22Rv1 (cell line): ENCODE data around the gene TPRX1.
"Not testable (repeated sequence)": the region's sequence is repeated elsewhere in the genome, so short reads cannot be mapped to it uniquely, and the experiment has no call there.

Source experiments
- H3K27ac ChIP-seq: fragments of 450-650 bp; 2 replicates; pipeline ENCODE4 v1.5.1; 2017
- ZFX ChIP-seq: fragments of 450-650 bp; IDR thresholded peaks from 2 replicates; pipeline ENCODE4 v1.6.1; 2017; ENCODE audit warnings: antibody characterized with exemption, borderline replicate concordance
- TF ChIP-seq, protein P1 (sequence below): fragments of 450-650 bp; IDR thresholded peaks from 2 replicates; pipeline ENCODE4 v1.5.1; 2017; ENCODE audit warnings: mild to moderate bottlenecking

Gene TPRX1

DNA sequence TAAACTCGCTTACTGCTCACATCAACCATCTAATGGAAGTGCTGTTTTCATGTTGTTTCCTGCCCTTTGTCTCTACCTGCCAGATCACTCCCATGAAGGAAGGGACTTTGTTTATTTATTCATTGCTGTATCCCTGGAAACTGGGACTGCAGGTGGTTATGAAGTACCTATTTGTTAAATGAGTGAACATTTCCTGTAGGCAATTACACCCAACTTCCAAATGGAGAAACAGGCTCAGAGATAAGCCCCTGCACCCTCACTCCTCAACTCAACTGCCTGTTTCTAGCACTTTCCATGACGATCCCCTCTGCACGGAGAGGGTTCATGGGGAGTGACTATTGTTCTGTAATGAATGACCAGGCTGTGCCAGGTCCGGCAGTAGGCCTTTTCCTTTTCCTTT lies 27.8 kb downstream of the TPRX1 start:
- TF ChIP-seq ZFX: no peak
- TF ChIP-seq, protein P1, sequence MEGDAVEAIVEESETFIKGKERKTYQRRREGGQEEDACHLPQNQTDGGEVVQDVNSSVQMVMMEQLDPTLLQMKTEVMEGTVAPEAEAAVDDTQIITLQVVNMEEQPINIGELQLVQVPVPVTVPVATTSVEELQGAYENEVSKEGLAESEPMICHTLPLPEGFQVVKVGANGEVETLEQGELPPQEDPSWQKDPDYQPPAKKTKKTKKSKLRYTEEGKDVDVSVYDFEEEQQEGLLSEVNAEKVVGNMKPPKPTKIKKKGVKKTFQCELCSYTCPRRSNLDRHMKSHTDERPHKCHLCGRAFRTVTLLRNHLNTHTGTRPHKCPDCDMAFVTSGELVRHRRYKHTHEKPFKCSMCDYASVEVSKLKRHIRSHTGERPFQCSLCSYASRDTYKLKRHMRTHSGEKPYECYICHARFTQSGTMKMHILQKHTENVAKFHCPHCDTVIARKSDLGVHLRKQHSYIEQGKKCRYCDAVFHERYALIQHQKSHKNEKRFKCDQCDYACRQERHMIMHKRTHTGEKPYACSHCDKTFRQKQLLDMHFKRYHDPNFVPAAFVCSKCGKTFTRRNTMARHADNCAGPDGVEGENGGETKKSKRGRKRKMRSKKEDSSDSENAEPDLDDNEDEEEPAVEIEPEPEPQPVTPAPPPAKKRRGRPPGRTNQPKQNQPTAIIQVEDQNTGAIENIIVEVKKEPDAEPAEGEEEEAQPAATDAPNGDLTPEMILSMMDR: no peak
- H3K27ac ChIP-seq: no peak overlapping the region

DNA sequence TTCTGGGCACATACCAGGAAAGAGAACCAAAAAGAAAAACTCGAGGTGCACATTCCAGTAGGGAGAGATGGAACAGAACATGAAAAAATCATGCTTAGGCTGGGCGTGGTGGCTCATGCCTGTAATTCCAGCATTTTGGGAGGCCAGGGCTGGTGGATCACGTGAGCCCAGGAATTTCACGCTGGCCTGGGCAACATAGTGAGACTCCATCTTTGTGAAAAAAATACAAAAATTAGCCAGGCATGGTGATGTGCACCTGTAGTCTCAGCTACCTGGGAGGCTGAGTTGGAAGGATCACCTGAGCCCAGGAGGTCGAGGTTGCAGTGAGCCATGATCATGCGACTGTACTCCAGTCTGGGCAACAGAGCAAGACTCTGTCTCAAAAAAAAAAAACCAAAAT lies 33.1 kb downstream of the TPRX1 start:
- H3K27ac ChIP-seq: not testable (repeated sequence)

DNA sequence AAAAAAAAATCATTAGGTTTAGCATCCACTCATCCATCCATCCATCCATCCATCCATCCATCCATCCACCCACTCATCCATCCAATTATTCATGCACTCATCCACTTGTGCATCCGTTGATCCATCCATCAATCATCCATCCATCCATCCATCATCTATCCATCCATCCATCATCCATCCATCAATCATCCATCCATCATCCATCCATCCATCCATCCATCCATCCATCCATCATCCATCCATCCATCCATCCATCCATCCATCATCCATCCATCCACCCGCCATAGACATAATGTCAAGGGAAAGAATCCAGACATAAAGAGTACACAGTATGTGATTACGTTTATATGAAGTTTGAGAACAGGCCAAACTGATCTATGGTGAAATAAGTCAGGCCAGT lies 34.8 kb downstream of the TPRX1 start:
- TF ChIP-seq, protein P1: no peak
- TF ChIP-seq ZFX: no peak
- H3K27ac ChIP-seq: no peak overlapping the region

DNA sequence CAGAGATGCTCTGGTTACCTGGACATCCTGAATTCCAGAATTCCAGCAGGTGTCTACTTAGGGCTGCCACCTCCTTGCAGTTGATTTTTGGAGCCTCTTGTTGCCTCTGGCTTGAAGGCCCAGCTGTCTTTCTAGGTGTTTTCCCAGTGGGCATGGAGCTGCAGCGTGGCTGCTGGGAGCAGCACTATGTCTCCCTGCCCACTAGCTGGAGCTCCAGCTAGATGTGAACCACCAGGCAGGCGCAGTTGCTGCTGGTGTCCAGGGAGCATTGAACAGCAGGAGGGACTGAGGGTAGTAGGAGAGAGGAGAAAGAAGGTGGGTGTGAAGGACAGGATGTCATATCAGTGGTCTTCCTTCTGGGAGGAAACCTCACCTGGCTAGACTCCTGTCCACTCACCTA lies 35.7 kb downstream of the TPRX1 start:
- H3K27ac ChIP-seq: no peak overlapping the region
- TF ChIP-seq ZFX: no peak
- TF ChIP-seq, protein P1: no peak

DNA sequence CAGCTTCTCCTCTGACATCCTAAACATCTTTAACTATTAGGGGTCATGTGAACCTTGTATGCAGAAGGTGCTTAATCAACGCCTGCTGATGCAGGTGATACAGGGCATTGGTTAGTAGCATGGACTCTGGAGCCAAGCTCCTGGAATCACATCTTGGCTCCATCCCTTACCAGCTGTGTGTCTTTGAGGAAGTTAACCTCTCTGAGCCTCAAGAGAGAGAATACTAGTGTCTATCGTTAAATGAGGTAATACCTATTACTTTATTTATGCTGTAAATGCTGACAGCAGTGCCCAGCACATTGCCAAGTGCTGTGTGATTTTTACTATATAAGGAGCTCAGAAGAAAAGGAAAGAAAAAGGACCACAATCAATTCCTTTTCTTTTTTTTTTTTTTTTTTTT lies 37.0 kb downstream of the TPRX1 start:
- H3K27ac ChIP-seq: no peak overlapping the region
- no peak for TF ChIP-seq ZFX
- TF ChIP-seq, protein P1: no peak

DNA sequence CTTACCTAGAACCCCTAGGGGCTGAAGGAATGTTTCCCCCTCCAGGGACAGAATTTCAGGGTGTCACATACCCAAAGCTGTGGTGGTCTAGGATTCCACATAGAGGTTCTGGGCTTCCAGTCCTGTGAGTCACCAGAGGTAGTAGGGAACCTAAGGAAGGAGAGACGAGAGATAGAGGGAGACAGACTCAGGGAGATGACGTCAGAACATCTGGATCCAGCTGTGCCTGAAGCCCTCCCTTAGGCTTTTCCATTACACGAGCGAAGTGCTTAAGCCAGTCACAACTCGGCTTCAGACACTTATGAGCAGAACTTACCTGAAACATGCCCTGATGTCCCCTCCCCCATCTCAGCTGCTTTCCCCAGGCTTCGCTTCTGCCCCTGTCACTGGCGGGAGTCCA lies 37.7 kb downstream of the TPRX1 start:
- TF ChIP-seq, protein P1: no peak
- no peak for TF ChIP-seq ZFX
- H3K27ac ChIP-seq: no peak overlapping the region

DNA sequence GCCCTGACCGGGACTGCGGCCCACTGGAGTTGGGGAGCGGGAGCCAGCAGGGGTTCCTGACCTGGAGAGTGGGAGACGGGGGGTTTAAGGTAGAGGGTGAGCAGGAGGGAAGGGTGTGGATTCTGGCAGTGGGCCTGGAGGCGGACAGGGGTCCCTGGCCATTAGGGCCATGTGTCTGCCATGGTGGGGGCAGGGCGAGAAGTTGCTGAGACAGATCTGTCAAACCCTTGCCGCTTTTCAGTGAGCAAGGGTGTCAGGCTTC lies 38.1 kb downstream of the TPRX1 start:
- TF ChIP-seq ZFX: no peak
- TF ChIP-seq, protein P1: no peak
- H3K27ac ChIP-seq: no peak overlapping the region

DNA sequence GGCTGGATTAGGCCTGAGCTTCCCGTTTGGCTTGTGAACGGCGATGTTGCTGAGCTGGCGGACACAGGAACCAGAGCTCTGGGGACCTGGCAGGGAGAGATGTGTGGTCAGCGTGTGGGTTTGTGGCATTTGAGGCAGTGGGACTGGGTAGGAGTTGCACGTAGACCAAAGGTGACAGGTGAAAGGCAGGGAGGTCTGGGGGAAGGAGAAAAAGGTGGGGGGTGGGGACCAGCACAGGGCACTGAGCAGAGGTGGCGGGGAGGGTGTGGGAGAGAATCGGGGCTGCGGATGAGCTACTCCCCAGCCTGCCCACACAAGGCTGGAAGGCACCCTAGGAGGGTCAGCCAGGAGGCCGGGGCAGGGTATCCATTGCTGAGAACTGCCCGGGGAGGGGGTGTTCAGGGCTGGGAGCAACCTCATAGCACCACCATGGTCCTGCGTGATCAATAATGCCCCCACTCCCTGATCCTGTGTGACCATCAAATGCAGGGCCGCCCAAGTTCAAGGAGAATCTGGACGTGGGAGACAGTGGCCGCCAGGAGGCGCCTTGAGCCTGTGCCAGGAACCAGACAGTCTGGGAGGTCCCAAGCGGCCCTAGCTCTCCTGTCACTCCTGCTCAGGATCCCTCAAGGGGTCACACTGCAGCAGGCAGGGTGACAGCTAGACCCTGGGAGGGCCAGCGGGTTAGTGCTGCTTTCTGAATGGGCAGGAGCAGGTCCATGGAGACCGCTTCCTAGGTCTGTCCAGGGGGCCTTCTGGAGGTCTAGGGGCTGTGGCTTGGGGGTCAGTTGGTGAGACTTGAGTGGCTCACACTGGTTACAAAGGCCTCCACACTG lies 38.6 kb downstream of the TPRX1 start:
- H3K27ac ChIP-seq: no peak overlapping the region
- TF ChIP-seq ZFX: no peak
- TF ChIP-seq, protein P1: peak; percentile 81

DNA sequence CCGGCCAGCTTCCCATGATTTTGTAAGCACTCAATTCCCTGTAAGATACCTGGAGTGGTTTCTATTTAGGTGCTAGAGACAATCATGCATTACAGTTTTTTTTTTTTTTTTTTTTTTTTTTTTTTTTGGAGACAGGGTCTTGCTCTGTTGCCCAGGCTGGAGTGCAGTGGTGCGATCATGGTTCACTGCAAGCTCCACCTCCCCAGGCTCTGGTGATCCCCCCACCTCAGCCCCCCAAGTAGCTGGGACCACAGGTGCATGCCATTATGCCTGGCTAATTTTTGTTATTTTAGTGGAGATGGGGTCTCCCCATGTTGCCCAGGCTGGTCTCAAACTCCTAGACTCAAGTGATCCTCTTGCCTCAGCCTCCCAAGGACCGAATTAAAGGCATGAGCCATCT lies 39.6 kb downstream of the TPRX1 start:
- not testable (repeated sequence) for H3K27ac ChIP-seq
